Measurements from ENCODE around the gene LRRC37A2. TPM values are rescaled to one million over a fixed set of nuclear protein-coding genes. Genes with fewer than 3 reads are reported as not detected.
A peak's percentile ranks its signal among the peaks of the same experiment; 100 is the strongest.
"Not testable (repeated sequence)": the region's sequence is repeated elsewhere in the genome, so short reads cannot be mapped to it uniquely, and the experiment has no call there.

The LRRC37A2 gene
- polyA plus RNA-seq (ENCODE audit: insufficient read length in 4 of 4), result 10 to 100 TPM; 19.6 to 55.9 (median 35.4) TPM

DNA sequence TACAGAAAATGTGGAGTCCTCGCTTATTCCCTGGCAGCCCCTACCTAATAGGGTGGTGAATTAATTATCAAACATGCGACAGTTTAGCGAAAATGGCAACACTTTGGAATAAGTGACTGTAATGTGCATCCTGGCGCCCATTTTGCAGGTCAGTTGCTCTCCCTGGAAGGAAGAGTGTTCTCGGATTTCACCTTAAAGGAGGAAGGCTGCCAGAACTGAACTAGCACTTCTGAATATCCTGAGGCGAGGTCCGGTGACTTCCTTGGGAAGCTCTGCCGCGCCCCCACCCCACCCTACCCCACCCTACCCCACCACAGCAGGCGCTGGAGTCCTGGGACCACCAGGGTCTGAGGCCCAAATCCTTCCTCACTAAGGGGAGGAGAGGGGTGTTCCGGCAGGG is at the start of gene LRRC37A2:
Gene LRRC37A2, plus strand, starts transcription at position 301 of the 400 bp plus-strand sequence. CDS start 245 bp downstream, outside the sequence.
- not testable (repeated sequence) for DNase-seq (ENCODE audit: low read depth in 4 of 4, low spot score in 3 of 4)

GRCh38 chr17:46467618-46468017 is 44.6 kb upstream of the LRRC37A2 start:
- DNase-seq (ENCODE audit: low read depth in 4 of 4, low spot score in 3 of 4), result not testable (repeated sequence)

DNA sequence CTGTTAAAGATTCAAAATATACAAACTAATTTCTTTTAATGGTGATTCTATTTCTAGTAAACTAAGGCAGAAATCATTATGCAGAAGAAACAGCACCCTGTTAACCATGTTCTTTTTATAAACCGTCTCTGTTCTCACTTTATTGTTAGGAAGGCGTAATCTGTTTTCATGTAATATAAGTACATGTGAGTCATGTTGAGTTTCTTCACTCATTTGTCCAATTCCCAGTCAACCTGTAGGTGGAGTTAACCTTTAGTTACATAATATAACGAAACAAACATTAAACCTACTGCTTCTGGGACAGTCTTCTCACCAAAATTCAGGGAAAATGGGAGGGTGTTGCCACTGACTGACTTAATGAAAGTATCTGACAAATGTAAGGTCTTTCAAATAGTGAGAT is 37.8 kb upstream of the LRRC37A2 start:
- DNase-seq (ENCODE audit: low read depth in 4 of 4, low spot score in 3 of 4), result not testable (repeated sequence)

DNA sequence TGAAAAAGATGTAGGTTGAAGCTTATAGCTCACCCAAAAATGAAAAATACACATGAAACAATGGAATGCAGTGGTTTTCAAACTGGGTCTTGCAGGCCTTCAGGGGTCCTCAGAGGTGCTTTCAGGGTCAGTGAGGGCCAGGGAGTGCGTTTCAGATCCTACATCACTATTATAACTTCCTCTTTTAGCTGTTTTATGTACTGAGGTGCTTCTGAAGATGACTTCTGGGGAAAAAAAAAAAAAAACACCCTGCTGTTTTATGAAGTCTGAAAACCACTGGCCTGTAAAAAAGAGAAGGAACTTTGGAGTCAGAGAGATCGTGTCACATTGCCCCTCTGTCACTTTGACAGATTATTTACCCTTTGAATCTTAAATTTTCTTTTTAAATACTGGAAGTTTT is 36.7 kb upstream of the LRRC37A2 start:
- DNase-seq (ENCODE audit: low read depth in 4 of 4, low spot score in 3 of 4), result not testable (repeated sequence)

DNA sequence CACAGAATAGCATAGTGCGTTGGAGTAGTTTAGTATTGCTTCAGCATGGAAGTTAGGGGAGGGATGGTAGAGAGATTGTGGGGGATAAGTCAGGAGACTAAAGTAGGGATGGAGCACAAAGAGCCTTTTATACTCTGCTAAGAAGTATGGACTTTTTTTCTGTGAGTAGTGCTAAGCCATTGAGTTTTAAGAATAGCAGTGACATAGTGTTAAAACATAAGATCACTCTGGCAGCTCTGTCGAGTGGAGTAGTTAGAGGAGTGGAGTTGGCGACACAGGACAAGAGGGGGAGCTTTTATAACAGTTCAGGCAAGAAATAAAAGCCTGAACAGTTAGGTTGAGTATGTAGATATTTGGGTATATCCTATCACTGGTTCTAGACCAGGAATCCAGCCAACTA is 33.4 kb upstream of the LRRC37A2 start:
- DNase-seq (ENCODE audit: low read depth in 4 of 4, low spot score in 3 of 4), result not testable (repeated sequence)

DNA sequence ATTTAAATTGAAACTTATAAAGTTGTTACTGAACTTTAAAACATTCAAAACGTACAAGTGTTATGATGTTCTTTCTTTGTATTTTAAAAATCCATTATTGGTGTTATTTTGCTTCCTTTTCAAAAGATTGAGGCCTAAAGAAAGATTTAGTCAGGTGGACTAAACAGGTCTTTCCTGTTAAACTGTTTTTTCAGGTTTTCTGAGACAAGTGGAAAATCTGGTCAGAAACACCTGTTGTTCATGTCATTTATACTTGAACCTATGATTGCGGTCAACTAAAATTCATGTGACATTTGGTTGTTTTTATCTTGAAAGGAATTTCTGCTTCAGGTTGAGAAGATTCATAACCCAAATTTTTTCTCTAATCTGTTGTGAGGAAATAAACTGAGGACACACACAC is 31.0 kb upstream of the LRRC37A2 start:
- DNase-seq (ENCODE audit: low read depth in 4 of 4, low spot score in 3 of 4), result not testable (repeated sequence)

DNA sequence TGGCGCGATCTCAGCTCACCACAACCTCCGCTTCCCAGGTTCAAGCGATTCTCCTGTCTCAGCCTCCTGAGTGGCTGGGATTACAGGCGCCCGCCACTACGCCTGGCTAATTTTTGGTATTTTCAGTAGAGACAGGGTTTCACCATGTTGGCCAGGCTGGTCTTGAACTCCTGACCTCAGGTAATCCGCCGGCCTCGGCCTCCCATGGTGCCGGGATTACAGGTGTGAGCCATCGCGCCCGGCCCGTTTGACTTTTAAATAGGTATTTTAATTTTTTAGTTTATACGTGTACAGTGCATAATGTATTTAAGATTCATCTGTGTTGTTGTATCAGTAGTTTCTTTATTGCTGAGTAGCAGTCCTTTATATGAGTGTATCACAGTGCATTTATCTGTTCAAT is 20.2 kb upstream of the LRRC37A2 start:
- DNase-seq (ENCODE audit: low read depth in 4 of 4, low spot score in 3 of 4), result not testable (repeated sequence)

GRCh38 chr17:46499437-46500139 is 12.7 kb upstream of the LRRC37A2 start:
- DNase-seq (ENCODE audit: low read depth in 4 of 4, low spot score in 3 of 4), result peak in 1 of 4 donors; percentile 0

DNA sequence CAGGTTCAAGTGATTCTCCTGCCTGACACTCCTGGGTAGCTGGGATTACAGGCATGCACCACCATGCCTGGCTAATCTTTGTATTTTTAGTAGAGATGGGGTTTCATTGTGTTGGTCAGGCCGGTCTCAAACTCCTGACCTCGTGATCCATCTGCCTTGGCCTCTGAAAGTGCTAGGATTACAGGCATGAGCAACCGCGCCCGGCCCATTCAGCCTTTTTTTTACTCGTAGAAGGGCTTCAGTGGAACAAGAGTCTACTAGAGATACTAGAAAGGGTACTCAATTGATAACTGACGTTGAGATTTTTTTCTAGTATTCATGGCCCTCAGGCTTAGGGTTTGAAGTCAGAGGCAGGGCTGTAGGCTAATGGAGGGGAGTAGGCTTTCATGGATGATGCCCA is 6.4 kb upstream of the LRRC37A2 start:
- not testable (repeated sequence) for DNase-seq (ENCODE audit: low read depth in 4 of 4, low spot score in 3 of 4)

DNA sequence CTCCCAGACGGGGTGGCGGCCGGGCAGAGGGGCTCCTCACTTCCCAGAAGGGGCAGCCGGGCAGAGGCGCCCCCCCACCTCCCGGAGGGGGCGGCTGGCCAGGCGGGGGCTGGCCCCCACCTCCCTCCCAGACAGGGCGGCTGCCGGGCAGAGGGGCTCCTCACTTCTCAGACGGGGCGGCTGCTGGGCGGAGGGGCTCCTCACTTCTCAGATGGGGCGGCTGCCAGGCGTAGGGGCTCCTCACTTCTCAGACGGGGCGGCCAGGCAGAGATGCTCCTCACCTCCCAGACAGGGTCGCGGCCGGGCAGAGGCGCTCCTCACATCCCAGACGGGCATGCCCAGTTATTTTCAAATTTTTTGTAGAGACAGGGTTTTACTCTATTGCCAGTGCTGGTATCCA is 22.4 kb downstream of the LRRC37A2 start:
- DNase-seq (ENCODE audit: low read depth in 4 of 4, low spot score in 3 of 4), result not testable (repeated sequence)

GRCh38 chr17:46548607-46549006 is 36.3 kb downstream of the LRRC37A2 start:
- DNase-seq (ENCODE audit: low read depth in 4 of 4, low spot score in 3 of 4), result not testable (repeated sequence)

DNA sequence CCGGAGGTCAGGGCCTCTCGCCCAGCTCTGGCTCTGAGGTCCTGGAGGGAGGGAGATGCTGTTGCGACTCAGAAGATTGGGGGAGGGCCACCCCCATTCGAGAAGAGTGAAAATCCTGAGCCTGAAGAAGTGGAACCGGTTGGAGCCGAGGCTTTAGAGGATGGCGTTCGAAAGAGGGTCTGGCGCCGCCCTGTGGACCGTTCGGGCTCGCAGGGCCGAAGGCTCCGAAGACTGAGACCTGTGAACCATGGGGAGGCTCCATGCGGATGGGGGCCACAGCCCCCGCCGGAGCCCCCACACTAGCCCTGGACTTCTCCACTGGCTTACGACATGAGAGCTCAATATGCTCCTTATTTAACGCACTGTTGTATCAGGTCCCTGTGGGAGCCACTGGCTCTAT is 46.9 kb downstream of the LRRC37A2 start:
- DNase-seq (ENCODE audit: low read depth in 4 of 4, low spot score in 3 of 4), result not testable (repeated sequence)

DNA sequence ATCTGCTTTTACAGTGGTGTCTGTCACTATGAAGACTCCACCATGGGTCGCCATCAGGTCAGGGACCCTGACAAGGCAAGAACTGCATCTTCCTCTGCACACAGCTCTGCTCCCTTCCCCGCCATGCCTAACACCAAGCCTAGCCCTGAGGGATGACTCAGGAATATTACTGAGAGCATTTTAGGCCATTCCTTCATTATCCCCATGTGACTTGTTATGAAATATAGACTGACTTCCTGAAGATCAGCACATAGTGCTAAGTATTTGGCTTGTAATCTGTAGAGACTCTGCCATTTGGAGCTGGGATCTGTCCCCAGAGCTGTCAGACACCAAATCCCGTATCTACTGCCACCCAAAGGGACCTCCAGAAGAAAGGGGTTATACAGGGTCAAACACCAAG is 47.8 kb downstream of the LRRC37A2 start:
- DNase-seq (ENCODE audit: low read depth in 4 of 4, low spot score in 3 of 4), result not testable (repeated sequence)

DNA sequence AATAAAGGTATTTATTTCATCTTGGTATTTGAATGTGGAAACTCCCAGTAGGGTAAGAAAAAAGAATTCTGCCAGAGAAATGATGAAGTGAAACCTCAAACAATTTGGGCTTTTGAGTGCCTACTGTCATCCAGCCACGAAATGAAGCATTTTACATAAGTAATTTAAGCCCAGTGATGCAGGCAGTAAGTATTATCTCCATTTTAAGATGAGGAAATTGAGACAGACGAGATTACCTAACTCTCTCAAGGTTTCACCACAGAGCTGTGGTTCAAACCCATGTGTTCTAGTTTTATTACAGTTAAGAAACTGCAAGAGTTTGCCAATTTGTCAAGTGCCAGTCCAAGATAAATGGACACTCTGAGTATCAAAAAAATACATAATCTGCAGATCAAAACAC is 54.0 kb downstream of the LRRC37A2 start:
- DNase-seq (ENCODE audit: low read depth in 4 of 4, low spot score in 3 of 4), result not testable (repeated sequence)

DNA sequence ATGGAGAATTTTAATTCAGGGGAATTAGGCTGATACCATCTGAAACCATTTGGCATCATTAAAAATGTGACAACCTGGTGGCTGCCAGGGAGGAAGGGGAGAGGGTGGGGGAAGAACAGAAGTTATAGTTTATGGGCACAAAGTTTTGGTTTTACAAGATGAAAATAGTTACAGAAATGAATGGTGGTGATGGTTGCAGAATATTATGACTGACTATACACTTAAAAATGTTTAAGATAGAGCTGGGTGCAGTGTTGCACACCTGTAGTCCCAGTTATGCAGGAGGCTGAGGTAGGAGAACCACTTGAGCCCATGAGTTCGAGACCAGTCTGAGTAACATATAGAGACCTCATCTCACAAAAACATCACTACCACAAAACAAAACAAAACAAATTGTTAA is 54.7 kb downstream of the LRRC37A2 start:
- not testable (repeated sequence) for DNase-seq (ENCODE audit: low read depth in 4 of 4, low spot score in 3 of 4)

- not testable (repeated sequence) for DNase-seq (ENCODE audit: low read depth in 4 of 4, low spot score in 3 of 4)
Observed at GRCh38 chr17:46571796-46572195, 59.5 kb downstream of the LRRC37A2 start.

DNA sequence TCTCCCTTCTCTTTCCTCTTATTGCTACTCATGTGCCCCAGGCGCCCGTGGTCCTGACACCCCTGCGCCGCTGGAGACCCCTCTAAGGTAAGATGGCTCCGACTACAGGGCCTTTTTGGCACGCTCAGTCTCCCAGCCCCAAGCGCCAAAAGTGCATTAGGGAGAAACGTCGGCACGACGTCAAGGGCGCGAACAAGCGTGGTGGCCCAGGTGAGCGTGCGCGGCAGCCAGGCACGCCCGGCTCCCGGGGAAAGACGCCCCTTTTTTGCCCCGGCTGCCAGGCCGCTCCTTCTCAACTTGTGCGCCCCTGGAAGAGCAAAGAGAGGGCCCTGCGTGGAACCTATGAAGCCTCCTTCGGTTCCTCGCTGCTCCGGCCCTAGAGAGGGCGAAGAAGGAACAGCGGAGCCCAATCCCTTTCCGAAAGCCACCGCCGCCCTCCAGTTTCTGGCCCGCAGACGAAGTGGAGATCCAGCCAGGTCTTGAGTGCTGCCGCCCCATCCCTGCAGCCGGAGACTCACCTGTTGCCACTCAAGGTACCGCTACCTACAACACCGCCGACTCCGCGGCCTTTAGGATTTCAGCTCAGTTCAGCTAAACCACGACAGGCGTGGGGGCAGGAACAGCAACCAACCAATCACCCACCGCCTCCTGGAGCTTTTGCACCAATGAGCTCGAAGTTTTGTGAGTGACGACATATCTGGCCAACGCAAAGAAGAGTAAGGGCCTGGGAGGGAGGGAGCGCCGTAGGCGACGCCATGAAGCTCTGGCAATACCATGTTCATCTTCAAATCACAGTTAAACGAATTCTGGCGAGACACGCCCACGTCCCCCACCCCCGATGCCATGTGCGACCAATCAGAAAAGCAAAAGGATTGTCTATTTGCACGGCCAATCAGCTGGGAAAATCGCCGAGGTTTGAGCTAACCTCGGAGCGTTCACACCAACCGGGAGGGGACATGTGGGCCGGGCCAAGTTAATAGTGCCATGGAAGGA is 67.1 kb downstream of the LRRC37A2 start, which contains the start of gene ARL17A:
Gene ARL17A, minus strand, starts transcription at position 609 of the 993 bp plus-strand sequence. CDS start 3,369 bp downstream, outside the sequence.
- DNase-seq (ENCODE audit: low read depth in 4 of 4, low spot score in 3 of 4), result not testable (repeated sequence)

- not testable (repeated sequence) for DNase-seq (ENCODE audit: low read depth in 4 of 4, low spot score in 3 of 4)
Observed at GRCh38 chr17:46580082-46580481, 67.8 kb downstream of the LRRC37A2 start.

- not testable (repeated sequence) for DNase-seq (ENCODE audit: low read depth in 4 of 4, low spot score in 3 of 4)
Observed at GRCh38 chr17:46585444-46585843, 73.2 kb downstream of the LRRC37A2 start.

- not testable (repeated sequence) for DNase-seq (ENCODE audit: low read depth in 4 of 4, low spot score in 3 of 4)
Observed at GRCh38 chr17:46590157-46591146, 78.2 kb downstream of the LRRC37A2 start, which contains the start of gene NSF. NSF (plus strand) TSS chr17:46590669; CDS start chr17:46590776, 107 bp downstream.
